ENCODE results near the gene MPP2. TPM values are rescaled to one million over a fixed set of nuclear protein-coding genes. Genes with fewer than 3 reads are reported as not detected.
"Not testable (repeated sequence)": the region's sequence is repeated elsewhere in the genome, so short reads cannot be mapped to it uniquely, and the experiment has no call there.

The MPP2 gene
- total RNA-seq, 8 experiments from 2014 or later: 0.25 to 26.9 (median 18.2) TPM

- 60 to 85% (median 79%) methylated on average over 1 to 6 of the region's 7 CpGs; no CpG with 5 or more reads in 3 of the 10 experiments for WGBS, 10 experiments
- in situ Hi-C loops (cut with MboI; ENCODE audit: low pct_unique_long_range_greater_than_20kb in 2 of 9, low sequenced_read_pairs in 9 of 9, unreplicated experiment in 9 of 9): no loop called here
- H3K27ac ChIP-seq: no peak overlapping the region
- H3K4me1 ChIP-seq (replicated peaks in 1 of 2): no peaks in the 10 kb centered on the region
- ATAC-seq (replicated peaks in 6 of 8): no peak
- no peak overlapping the region for H3K4me3 ChIP-seq
These were observed 64.4 kb downstream of the MPP2 start for GRCh38 chr17:43842975-43843325.

GRCh38 chr17:43842091-43842974 lies 65.0 kb downstream of the MPP2 start:
- H3K27ac ChIP-seq; ATAC-seq (replicated peaks in 6 of 8); in situ Hi-C loops (cut with MboI; ENCODE audit: low pct_unique_long_range_greater_than_20kb in 2 of 9, low sequenced_read_pairs in 9 of 9, unreplicated experiment in 9 of 9); H3K4me1 ChIP-seq (replicated peaks in 1 of 2); H3K4me3 ChIP-seq: not testable (repeated sequence)
- 4 to 97% (median 79%) methylated on average over 1 to 6 of the region's 54 CpGs; no CpG with 5 or more reads in 6 of the 10 experiments for WGBS, 10 experiments

GRCh38 chr17:43841282-43841681 lies 66.1 kb downstream of the MPP2 start:
- in situ Hi-C loops (cut with MboI; ENCODE audit: low pct_unique_long_range_greater_than_20kb in 2 of 9, low sequenced_read_pairs in 9 of 9, unreplicated experiment in 9 of 9): no loop called here
- WGBS, 10 experiments: 12 to 100% (median 58%) methylated on average over 1 to 4 of the region's 4 CpGs; no CpG with 5 or more reads in 4 of the 10 experiments
- H3K27ac ChIP-seq: no peak overlapping the region
- no peaks in the 10 kb centered on the region for H3K4me1 ChIP-seq (replicated peaks in 1 of 2)
- no peak for ATAC-seq (replicated peaks in 6 of 8)
- no peak overlapping the region for H3K4me3 ChIP-seq

- Histone ChIP-seq H3K27ac (no peak overlapping the region), H3K4me1 (replicated peaks in 1 of 2) (no peaks in the 10 kb centered on the region), H3K4me3 (no peak overlapping the region)
- WGBS, 10 experiments: 56 to 92% (median 66%) methylated on average over 2 to 4 of the region's 4 CpGs; no CpG with 5 or more reads in 2 of the 10 experiments
- peak in 1 of 8 experiments; percentile 49 for ATAC-seq (replicated peaks in 6 of 8)
- in situ Hi-C loops (cut with MboI; ENCODE audit: low pct_unique_long_range_greater_than_20kb in 2 of 9, low sequenced_read_pairs in 9 of 9, unreplicated experiment in 9 of 9): no loop called here
These were observed 66.5 kb downstream of the MPP2 start for GRCh38 chr17:43840814-43841213.

- ATAC-seq (replicated peaks in 6 of 8): peak in 1 of 8 experiments; percentile 38
- no peak overlapping the region for H3K27ac ChIP-seq
- H3K4me3 ChIP-seq: no peak overlapping the region
- 17 to 72% (median 41%) methylated on average over 1 to 6 of the region's 7 CpGs; no CpG with 5 or more reads in 3 of the 10 experiments for whole genome bisulfite sequencing, 10 experiments
- in situ Hi-C loops (cut with MboI; ENCODE audit: low pct_unique_long_range_greater_than_20kb in 2 of 9, low sequenced_read_pairs in 9 of 9, unreplicated experiment in 9 of 9): no loop called here
- H3K4me1 ChIP-seq (replicated peaks in 1 of 2): no peaks in the 10 kb centered on the region
These were observed 67.6 kb downstream of the MPP2 start for GRCh38 chr17:43839670-43840108.

- WGBS, 10 experiments: 20 to 100% (median 69%) methylated on average over 1 to 2 of the region's 2 CpGs; no CpG with 5 or more reads in 4 of the 10 experiments
- Histone ChIP-seq H3K4me3 (no peak overlapping the region), H3K4me1 (replicated peaks in 1 of 2) (peaks cover 12 to 13% of the 10 kb centered on the region in 2 donors), H3K27ac (peak overlapping the region; percentile 72 to 94)
- ATAC-seq (replicated peaks in 6 of 8): peak in 1 of 8 experiments; percentile 3
- in situ Hi-C loops (cut with MboI; ENCODE audit: low pct_unique_long_range_greater_than_20kb in 2 of 9, low sequenced_read_pairs in 9 of 9, unreplicated experiment in 9 of 9): no loop called here
These were observed 73.2 kb downstream of the MPP2 start for GRCh38 chr17:43834106-43834505.

GRCh38 chr17:43832976-43833829 lies 74.1 kb downstream of the MPP2 start, which contains the start of gene MPP3:
TSS of gene MPP3 (minus strand) at chr17:43833146. CDS start at chr17:43831906, 1,240 bp downstream.
- ATAC-seq (replicated peaks in 6 of 8): peak; percentile 81 to 97 (median 86)
- peak within 1 kb of the TSS; percentile 72 to 94 for H3K27ac ChIP-seq
- H3K4me1 ChIP-seq (replicated peaks in 1 of 2): peaks cover 13 to 15% of the 10 kb centered on the region in 2 donors
- peak within 1 kb of the TSS; percentile 44 to 68 (median 54) for H3K4me3 ChIP-seq
- in situ Hi-C loops (cut with MboI; ENCODE audit: low pct_unique_long_range_greater_than_20kb in 2 of 9, low sequenced_read_pairs in 9 of 9, unreplicated experiment in 9 of 9): no loop called here
- 1 to 33% (median 9%) methylated on average over 1 to 16 of the region's 87 CpGs; no CpG with 5 or more reads in 6 of the 10 experiments for WGBS, 10 experiments

GRCh38 chr17:43832168-43832975 lies 75.0 kb downstream of the MPP2 start:
- in situ Hi-C loops (cut with MboI; ENCODE audit: low pct_unique_long_range_greater_than_20kb in 2 of 9, low sequenced_read_pairs in 9 of 9, unreplicated experiment in 9 of 9): no loop called here
- ATAC-seq (replicated peaks in 6 of 8): peak; percentile 48 to 78 (median 64)
- Histone ChIP-seq H3K27ac (peak overlapping the region; percentile 72 to 94), H3K4me1 (replicated peaks in 1 of 2) (peaks cover 13 to 15% of the 10 kb centered on the region in 2 donors), H3K4me3 (peak overlapping the region; percentile 44 to 68 (median 54))
- WGBS, 10 experiments: 33 to 93% (median 70%) methylated on average over 3 to 6 of the region's 51 CpGs; no CpG with 5 or more reads in 5 of the 10 experiments

GRCh38 chr17:43831633-43832032 lies 75.7 kb downstream of the MPP2 start:
- Histone ChIP-seq H3K4me1 (replicated peaks in 1 of 2) (peaks cover 13 to 15% of the 10 kb centered on the region in 2 donors), H3K4me3 (peak overlapping the region in 4 of 5 donors; percentile 44 to 68 (median 56)), H3K27ac (no peak overlapping the region)
- WGBS, 10 experiments: 40 to 75% (median 61%) methylated on average over 1 to 7 of the region's 8 CpGs; no CpG with 5 or more reads in 4 of the 10 experiments
- in situ Hi-C loops (cut with MboI; ENCODE audit: low pct_unique_long_range_greater_than_20kb in 2 of 9, low sequenced_read_pairs in 9 of 9, unreplicated experiment in 9 of 9): no loop called here
- no peak for ATAC-seq (replicated peaks in 6 of 8)

- Histone ChIP-seq H3K27ac (no peak overlapping the region), H3K4me3 (no peak overlapping the region), H3K4me1 (replicated peaks in 1 of 2) (peaks cover 13 to 15% of the 10 kb centered on the region in 2 donors)
- in situ Hi-C loops (cut with MboI; ENCODE audit: low pct_unique_long_range_greater_than_20kb in 2 of 9, low sequenced_read_pairs in 9 of 9, unreplicated experiment in 9 of 9): no loop called here
- ATAC-seq (replicated peaks in 6 of 8): peak in 1 of 8 experiments; percentile 9
- 71 to 96% (median 80%) methylated on average over 1 to 5 of the region's 7 CpGs; no CpG with 5 or more reads in 3 of the 10 experiments for WGBS, 10 experiments
These were observed 76.7 kb downstream of the MPP2 start for GRCh38 chr17:43830510-43831140.

GRCh38 chr17:43829738-43830137 lies 77.6 kb downstream of the MPP2 start:
- no peak overlapping the region for H3K4me3 ChIP-seq
- in situ Hi-C loops (cut with MboI; ENCODE audit: low pct_unique_long_range_greater_than_20kb in 2 of 9, low sequenced_read_pairs in 9 of 9, unreplicated experiment in 9 of 9): no loop called here
- 86 to 100% (median 87%) methylated on average over 1 to 5 of the region's 14 CpGs; no CpG with 5 or more reads in 7 of the 10 experiments for WGBS, 10 experiments
- no peak for ATAC-seq (replicated peaks in 6 of 8)
- peaks cover 13 to 15% of the 10 kb centered on the region in 2 donors for H3K4me1 ChIP-seq (replicated peaks in 1 of 2)
- H3K27ac ChIP-seq: no peak overlapping the region

All from motor neuron (in vitro differentiated cells).